ENCODE data around the gene PARD3B.

GRCh38 chr2:204989877-204990276 is 444.6 kb downstream of the PARD3B start:
- TF ChIP-seq POLR2A (IDR thresholded peaks at IDR 0.05), result no peak
- TF ChIP-seq CTCF (IDR thresholded peaks at IDR 0.05), result no peak

All from lower leg skin (tissue), 3 donors.